AG04449 (cell line): ENCODE results near the gene MMP27.

ENCODE experiments used
- CTCF ChIA-PET: fragments of 350-600 bp; formaldehyde crosslinking; extraction: SDS; loops from one replicate; lab custom pipeline; 2021; ENCODE audit warnings: antibody characterized with exemption; lab: Yijun Ruan, JAX
- POLR2A ChIA-PET: fragments of 400-600, 350-600 bp; formaldehyde crosslinking; extraction: SDS; loops from one replicate; lab custom pipeline; 2020; ENCODE audit warnings: antibody characterized with exemption, inconsistent platforms; lab: Yijun Ruan, JAX
- DNase-seq: peaks from one replicate; pipeline ENCODE4 v3.0.0-alpha.2; 2010; ENCODE audit warnings: low read depth, low spot score
- H3K4me3 ChIP-seq: 2 replicates; pipeline ENCODE4 v1.5.1; 2011; ENCODE audit warnings: low read depth, mild to moderate bottlenecking, control low read depth, low read length
- TF ChIP-seq, protein P1 (sequence below): IDR thresholded peaks from one replicate; pipeline ENCODE4 v1.5.1; 2011; ENCODE audit warnings: mild to moderate bottlenecking, moderate library complexity, low read length, control low read depth, inconsistent platforms; ENCODE audit not compliant: insufficient read depth; ENCODE audit errors: missing control alignments

The MMP27 gene

DNA sequence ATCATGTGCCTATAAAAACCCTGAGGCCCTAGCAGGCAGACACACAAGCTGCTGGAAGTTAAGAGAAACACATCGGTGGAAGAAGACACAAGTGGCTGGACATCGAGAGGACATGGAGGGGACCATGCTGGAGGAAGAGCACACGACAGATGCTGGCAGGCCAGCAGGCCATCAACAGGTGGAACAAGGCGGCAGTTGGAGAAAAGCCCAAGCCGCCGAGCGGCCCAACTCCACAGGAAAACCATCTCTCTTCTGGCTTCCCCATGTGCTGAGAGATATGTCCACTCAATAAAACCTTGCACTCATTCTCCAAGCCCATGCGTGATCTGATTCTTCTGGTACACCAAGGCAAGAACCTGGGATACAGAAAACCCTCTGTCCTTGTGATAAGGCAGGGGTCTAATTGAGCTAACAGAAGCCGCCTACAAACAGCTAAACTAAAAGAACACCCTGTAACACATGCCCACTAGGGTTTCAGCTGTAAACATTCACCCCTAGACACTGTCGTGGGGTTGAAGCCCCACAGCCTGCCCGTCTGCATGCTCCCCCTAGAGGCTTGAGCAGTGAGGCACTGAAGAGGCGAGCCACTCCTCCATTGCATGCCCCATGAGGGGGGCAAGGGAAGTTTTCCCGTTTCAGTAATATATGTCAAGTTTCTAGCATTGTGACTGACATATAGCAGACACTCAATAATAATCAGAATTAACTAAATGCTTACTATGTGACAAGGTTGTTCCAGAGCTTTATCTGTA, 41.4 kb downstream of the MMP27 start:
- TF ChIP-seq, protein P1, sequence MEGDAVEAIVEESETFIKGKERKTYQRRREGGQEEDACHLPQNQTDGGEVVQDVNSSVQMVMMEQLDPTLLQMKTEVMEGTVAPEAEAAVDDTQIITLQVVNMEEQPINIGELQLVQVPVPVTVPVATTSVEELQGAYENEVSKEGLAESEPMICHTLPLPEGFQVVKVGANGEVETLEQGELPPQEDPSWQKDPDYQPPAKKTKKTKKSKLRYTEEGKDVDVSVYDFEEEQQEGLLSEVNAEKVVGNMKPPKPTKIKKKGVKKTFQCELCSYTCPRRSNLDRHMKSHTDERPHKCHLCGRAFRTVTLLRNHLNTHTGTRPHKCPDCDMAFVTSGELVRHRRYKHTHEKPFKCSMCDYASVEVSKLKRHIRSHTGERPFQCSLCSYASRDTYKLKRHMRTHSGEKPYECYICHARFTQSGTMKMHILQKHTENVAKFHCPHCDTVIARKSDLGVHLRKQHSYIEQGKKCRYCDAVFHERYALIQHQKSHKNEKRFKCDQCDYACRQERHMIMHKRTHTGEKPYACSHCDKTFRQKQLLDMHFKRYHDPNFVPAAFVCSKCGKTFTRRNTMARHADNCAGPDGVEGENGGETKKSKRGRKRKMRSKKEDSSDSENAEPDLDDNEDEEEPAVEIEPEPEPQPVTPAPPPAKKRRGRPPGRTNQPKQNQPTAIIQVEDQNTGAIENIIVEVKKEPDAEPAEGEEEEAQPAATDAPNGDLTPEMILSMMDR, result peak; percentile 43
- ChIA-PET POLR2A (no interaction called here), CTCF (interaction anchor here (0.6 to 6.2 kb wide), 14 partner anchors 9 to 376 kb away, joined by 3 to 79 read pairs (median 10); no protein-coding TSS in a partner anchor)
- DNase-seq, result no peak
- H3K4me3 ChIP-seq, result no peak overlapping the region

DNA sequence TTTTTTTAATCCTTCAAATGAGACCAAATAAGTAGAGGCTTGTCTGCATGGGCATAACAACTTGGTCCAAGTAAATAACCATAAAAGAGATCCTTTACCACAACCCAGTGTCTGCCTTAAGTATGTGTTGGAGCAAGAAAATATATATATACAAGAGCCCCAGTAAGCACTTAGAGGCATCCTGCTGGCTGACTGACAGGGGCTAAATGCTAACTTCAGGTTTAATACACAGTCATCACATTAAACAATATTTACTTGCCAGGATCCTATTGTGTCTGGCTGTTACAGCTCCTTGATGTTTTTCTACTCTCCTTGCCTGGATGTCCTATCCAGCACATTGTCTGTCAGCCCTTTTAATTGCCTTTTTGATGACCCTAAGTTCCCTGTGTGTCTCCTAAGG, 43.0 kb downstream of the MMP27 start:
- no peak overlapping the region for H3K4me3 ChIP-seq
- DNase-seq, result no peak
- POLR2A ChIA-PET, result no interaction called here
- CTCF ChIA-PET, result no interaction called here
- TF ChIP-seq, protein P1, result no peak

DNA sequence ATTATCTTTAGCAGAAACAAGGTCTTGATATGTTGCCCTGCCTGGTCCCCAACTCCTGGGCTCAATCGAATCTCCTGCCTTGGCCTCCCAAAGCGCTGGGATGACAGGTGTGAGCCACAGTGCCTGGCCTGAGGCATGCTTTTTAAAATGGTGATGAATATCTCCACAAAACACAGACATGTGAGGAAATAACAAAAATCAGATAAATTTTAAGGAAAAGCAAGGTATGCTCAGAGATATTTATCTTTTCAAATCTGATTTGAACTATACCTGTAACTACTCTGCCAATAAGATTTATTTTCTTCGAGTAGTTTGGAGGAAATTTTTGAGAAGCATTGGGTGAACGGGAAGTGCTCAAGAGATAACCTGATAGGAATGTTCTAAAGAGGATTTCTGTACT, 44.5 kb downstream of the MMP27 start:
- ChIA-PET POLR2A (no interaction called here), CTCF (interaction anchor here (2.1 kb wide), 1 partner anchor 13 kb away, joined by 7 read pairs; no protein-coding TSS in a partner anchor)
- TF ChIP-seq, protein P1, result no peak
- no peak for DNase-seq
- H3K4me3 ChIP-seq, result no peak overlapping the region

DNA sequence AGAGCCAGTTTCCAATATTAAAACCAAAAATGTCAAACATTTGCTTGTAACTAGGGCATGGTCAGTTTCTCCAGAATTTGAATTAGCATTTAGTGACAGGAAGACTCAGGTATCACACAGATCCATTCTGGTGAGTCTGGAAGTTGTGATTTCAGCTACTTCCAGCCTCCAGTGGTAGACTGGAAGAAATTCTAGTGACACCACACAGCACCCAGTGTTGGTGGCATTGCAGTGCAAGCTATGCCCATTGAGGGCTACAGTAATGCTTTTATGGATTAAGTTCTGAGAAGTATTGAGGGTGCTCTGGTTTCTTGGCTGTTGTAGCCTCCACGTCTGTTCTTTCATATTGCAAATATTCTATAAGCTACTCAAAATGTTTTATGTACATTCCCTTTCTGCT, 49.0 kb downstream of the MMP27 start:
- ChIA-PET CTCF (interaction anchor here (2.5 kb wide), 1 partner anchor 10 kb away, joined by 19 read pairs; no protein-coding TSS in a partner anchor), POLR2A (no interaction called here)
- H3K4me3 ChIP-seq, result no peak overlapping the region
- DNase-seq, result no peak
- TF ChIP-seq, protein P1, result no peak

DNA sequence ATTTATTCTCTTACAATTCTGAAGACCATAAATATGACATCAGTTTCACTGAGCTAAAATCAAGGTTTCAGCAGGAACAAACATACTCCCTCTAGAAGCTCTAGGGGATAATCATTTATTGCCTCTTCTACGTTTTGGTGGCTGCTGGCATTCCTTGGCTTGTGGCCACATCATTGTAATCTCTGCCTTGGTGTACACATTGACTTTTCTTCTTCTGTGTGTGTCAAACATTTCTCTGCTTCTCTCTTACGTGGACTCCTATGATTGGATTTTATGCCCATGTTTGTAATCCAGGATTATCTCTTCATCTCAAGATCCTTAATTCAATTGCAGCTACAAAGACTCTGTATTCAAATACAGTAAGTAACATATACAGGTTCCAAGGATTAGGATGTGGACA, 50.0 kb downstream of the MMP27 start:
- ChIA-PET POLR2A (no interaction called here), CTCF (interaction anchor here (1.2 to 1.9 kb wide), 2 partner anchors 11 to 76 kb away, joined by 4 to 17 read pairs; no protein-coding TSS in a partner anchor)
- H3K4me3 ChIP-seq, result no peak overlapping the region
- TF ChIP-seq, protein P1, result no peak
- no peak for DNase-seq

DNA sequence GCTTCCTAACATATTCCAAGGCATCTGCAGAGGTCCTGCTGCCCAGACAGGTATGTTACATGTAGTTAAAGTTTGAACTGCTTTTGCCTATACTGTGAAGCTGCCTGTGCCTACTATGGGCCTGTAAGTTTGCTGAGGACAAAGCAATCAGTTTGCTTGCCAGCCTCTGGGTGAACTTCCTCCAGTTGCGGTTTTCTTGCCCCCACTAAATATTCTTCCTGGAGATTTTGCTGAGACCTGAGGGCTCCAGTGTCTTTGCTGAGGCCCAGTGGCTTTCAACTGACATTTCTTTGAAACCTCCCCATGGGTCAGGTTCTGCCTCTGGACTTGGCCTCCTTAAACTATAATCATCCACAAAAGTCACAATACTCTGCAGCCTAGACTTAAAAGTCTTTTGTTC, 50.8 kb downstream of the MMP27 start:
- TF ChIP-seq, protein P1, result no peak
- H3K4me3 ChIP-seq, result no peak overlapping the region
- POLR2A ChIA-PET, result no interaction called here
- CTCF ChIA-PET, result interaction anchor here (1.1 to 1.9 kb wide), 3 partner anchors 10 to 75 kb away, joined by 4 to 17 read pairs (median 5); no protein-coding TSS in a partner anchor
- no peak for DNase-seq
